GM12891 (cell line): ENCODE measurements around the gene PRRG3.

Source experiments
- SPI1 ChIP-seq: IDR thresholded peaks from 2 replicates; pipeline ENCODE4 v1.6.1; 2011; ENCODE audit warnings: low read depth, low read length, control low read depth
- TAF1 ChIP-seq: IDR thresholded peaks from 2 replicates; pipeline ENCODE4 v1.6.1; 2011; ENCODE audit warnings: low read depth, low read length, control low read depth

- TF ChIP-seq TAF1 (no peak), SPI1 (no peak)
Observed at GRCh38 chrX:151711154-151711553, 15.9 kb downstream of the PRRG3 start.
